Neural cell (in vitro differentiated cells): ENCODE results near the gene ANAPC7.

Experiments used
- EP300 ChIP-seq: fragments of 450-650 bp; conservative IDR thresholded peaks from 2 replicates; pipeline ENCODE4 v1.6.1; 2014; ENCODE audit warnings: antibody characterized with exemption, mild to moderate bottlenecking, moderate library complexity; ENCODE audit not compliant: poor library complexity, severe bottlenecking
- EZH2 ChIP-seq: fragments of 200-600, 300-800 bp; shearing (Covaris generic), sonication (generic); IDR thresholded peaks from 2 replicates; pipeline ENCODE4 v1.6.1; 2014; ENCODE audit warnings: antibody characterized with exemption, low read length, borderline replicate concordance, mild to moderate bottlenecking; ENCODE audit not compliant: insufficient read depth, poor library complexity, severe bottlenecking
- MXI1 ChIP-seq: fragments of 450-650 bp; conservative IDR thresholded peaks from 2 replicates; pipeline ENCODE4 v1.6.1; 2014; ENCODE audit warnings: antibody characterized with exemption, mild to moderate bottlenecking; ENCODE audit not compliant: poor library complexity, severe bottlenecking
- POLR2AphosphoS5 ChIP-seq: IDR thresholded peaks from 2 replicates; pipeline ENCODE4 v1.6.1; 2012
- TAF1 ChIP-seq: IDR thresholded peaks from 2 replicates; pipeline ENCODE4 v1.6.1; 2012; ENCODE audit warnings: low read depth
- TF ChIP-seq, protein P1 (sequence below): fragments of 450-650 bp; IDR thresholded peaks from 2 replicates; pipeline ENCODE4 v1.5.1; 2014; ENCODE audit warnings: antibody characterized with exemption, mild to moderate bottlenecking, moderate library complexity; ENCODE audit not compliant: poor library complexity, severe bottlenecking

- TF ChIP-seq TAF1 (peak; percentile 75), EZH2 (no peak), MXI1 (peak; percentile 100), EP300 (no peak), POLR2AphosphoS5 (peak; percentile 76)
- TF ChIP-seq, protein P1, sequence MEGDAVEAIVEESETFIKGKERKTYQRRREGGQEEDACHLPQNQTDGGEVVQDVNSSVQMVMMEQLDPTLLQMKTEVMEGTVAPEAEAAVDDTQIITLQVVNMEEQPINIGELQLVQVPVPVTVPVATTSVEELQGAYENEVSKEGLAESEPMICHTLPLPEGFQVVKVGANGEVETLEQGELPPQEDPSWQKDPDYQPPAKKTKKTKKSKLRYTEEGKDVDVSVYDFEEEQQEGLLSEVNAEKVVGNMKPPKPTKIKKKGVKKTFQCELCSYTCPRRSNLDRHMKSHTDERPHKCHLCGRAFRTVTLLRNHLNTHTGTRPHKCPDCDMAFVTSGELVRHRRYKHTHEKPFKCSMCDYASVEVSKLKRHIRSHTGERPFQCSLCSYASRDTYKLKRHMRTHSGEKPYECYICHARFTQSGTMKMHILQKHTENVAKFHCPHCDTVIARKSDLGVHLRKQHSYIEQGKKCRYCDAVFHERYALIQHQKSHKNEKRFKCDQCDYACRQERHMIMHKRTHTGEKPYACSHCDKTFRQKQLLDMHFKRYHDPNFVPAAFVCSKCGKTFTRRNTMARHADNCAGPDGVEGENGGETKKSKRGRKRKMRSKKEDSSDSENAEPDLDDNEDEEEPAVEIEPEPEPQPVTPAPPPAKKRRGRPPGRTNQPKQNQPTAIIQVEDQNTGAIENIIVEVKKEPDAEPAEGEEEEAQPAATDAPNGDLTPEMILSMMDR, result peak; percentile 59
Measured at GRCh38 chr12:110403146-110403975, at the start of gene ANAPC7.
